Ammon's horn (tissue), 1 donor: Measurements from ENCODE around the gene AS3MT.
"Not testable (repeated sequence)": the region's sequence is repeated elsewhere in the genome, so short reads cannot be mapped to it uniquely, and the experiment has no call there.

Experiments used
- DNase-seq: peaks from one replicate; pipeline ENCODE4 v3.0.0-alpha.2; 2016; ENCODE audit warnings: low spot score

AS3MT gene

GRCh38 chr10:102855731-102856436, 13.4 kb upstream of the AS3MT start:
- DNase-seq: not testable (repeated sequence)

- no peak for DNase-seq
These were observed 12.4 kb upstream of the AS3MT start for GRCh38 chr10:102856758-102857424.

DNA sequence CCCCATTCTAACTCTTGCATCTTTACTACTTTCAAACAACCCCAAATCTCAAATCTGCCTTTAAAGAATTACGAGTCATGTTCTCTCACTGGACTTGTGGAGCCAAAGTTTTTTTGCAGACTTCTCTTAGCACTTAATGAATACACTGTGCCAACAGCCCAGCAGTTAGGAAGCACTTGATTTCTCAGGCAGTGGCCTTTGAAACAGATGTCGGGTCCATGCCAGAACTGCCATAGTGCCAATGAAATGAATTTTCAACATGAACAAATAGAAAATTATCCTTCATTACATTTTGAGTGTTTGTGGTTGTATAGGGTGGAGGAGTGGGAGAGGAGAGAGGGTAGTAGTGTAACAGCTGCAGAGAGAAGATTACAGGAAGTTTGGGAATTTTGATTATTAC, 9.4 kb upstream of the AS3MT start:
- no peak for DNase-seq

DNA sequence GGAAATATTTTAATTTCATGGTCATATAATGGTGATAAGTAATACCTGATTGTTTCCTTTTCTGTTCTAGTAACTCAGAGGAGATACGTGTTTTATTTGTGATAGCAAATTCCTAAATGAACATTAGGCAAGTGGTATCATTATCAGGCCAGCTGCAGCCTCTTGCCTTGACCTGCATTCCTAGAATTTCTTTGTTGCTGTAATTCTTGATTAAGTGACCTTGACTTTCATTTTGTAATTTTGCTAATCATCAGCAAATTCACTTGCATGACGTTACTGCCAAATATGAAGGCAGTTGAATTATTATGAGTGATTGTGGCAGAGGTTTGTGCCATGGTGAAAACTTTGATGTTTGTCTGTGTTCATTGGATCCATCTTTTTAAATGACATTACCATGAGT, 5.6 kb upstream of the AS3MT start:
- no peak for DNase-seq

DNA sequence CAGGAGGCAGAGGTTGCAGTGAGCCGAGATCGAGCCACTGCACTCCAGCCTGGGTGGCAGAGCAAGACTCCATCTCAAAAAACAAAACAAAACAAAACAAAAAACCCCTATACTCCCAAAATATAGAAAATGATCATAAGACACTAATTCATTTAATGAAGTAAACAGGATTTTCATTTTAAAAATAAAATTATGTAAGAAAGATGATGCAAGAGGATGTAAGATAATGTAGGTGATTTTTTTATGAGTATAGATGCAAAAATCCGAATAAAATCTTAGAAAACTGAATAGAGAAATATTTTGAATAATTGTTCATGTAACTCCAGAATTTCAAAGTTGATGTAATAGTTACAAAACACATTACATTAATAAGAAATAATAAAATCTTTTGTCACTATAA, 3.6 kb upstream of the AS3MT start:
- no peak for DNase-seq

- DNase-seq: no peak
These were observed 386 bp upstream of the AS3MT start for GRCh38 chr10:102868911-102869257.

GRCh38 chr10:102870221-102870620, 951 bp downstream of the AS3MT start:
- no peak for DNase-seq

DNA sequence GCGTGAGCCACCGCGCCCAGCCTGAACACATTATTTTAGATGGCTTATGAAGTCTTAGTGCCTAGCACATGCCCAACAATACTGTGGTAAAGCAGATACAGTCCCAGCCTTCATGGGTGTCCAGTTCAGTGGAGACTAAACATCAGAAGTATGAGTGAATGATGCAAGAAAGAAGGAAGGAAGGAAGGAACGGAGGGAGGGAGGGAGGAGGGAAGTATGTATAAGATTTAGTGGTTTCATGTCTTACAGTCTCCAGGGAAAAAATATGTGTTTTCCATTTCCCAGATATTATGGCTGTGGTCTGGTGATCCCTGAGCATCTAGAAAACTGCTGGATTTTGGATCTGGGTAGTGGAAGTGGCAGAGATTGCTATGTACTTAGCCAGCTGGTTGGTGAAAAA, 2.9 kb downstream of the AS3MT start:
- no peak for DNase-seq

GRCh38 chr10:102876747-102877153, 7.5 kb downstream of the AS3MT start:
- no peak for DNase-seq

GRCh38 chr10:102878629-102879028, 9.4 kb downstream of the AS3MT start:
- DNase-seq: no peak

DNA sequence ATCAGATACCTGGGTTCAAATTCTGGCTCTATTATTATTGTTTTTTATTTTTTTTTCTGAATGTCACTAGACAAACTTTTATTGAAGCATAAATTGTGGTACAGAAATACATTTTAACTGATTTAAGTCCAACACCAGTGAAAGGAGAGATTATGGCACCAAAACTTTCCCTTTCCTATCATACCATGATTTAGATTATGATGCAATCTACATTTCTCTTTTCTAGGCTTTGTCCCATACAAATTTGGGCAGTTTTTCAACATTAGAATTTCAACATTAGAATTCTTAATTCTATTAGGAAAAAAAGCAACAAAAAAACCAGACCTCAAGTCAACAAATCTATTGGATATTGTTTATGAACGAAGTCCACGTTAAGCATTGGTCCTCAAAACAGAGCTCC, 11.0 kb downstream of the AS3MT start:
- DNase-seq: no peak

GRCh38 chr10:102888048-102888447, 18.8 kb downstream of the AS3MT start:
- DNase-seq: no peak

GRCh38 chr10:102894466-102895213, 25.4 kb downstream of the AS3MT start:
- DNase-seq: no peak

- DNase-seq: no peak
These were observed 30.7 kb downstream of the AS3MT start for GRCh38 chr10:102900006-102900405.

DNA sequence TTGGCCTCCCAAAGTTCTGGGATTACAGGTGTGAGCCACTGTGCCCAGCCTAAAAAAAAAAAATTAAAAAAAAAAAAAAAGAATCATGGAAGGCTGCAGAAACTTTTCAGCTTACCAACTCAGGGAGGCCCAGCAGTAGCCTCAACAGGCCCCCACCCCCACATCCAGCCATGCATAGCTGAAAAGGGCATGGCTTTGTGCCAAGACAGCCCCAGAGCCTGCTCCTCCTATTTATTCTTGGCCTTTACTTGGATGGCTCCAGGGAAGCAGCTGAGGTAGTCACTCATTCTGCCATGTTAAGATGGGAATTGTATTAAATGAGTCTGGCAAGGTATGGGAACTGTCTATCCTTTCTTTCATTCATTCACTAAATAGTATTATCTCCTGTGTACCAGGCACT, 35.1 kb downstream of the AS3MT start:
- DNase-seq: no peak

- no peak for DNase-seq
These were observed 37.2 kb downstream of the AS3MT start for GRCh38 chr10:102906507-102906906.

- no peak for DNase-seq
These were observed 45.5 kb downstream of the AS3MT start for GRCh38 chr10:102914781-102915180.

DNA sequence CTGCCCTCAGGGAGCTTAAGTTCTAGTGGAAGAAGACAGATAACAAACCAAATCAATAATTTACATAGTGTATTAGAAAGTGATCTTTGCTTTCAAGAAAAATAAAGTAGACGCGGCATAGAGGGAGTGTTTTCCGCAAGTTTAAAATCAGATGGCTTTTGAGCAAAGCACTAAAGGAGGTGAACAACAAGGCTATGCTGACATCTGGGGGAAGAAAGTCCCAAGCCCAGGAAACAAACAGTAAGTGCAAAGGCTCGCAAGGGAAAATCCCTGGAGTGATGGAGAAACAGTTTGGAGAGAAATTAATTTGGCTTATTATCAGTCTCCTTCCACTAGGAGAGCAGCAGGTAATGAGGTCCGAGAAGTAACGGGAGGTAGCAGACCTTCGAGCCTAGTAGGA, 46.9 kb downstream of the AS3MT start:
- DNase-seq: no peak

DNA sequence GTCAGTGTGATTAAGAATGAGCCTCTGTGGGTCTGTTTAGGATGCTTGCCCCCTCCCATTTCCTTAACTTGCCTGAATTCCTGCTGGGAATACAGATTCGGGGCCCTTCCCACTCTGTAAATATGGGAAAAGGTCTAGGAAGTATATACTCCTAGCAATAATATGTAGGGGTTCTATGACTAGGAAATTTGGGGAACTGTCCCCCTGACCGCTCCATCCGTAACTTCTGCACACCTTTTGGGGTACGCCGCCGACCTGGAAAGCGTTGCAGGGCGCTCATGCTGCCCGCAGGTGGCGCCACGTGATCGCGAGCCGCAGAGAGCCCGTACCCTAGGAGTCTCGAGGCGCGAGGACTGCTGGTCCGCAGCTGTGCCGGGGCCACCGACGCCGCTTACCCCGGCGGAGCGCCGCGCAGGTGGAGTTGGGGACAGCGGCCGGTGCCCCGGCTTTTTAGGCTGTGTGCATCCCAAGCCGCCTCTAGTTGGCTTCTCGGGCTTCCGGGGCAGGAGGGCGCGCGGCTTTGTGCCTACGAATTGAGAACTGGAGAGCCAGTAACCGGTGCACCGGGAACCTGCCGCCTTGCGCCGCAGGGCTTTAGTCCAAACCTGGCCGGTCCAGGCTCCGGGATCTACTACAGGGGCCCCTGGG, 48.2 kb downstream of the AS3MT start:
- DNase-seq: peak; percentile 89

DNA sequence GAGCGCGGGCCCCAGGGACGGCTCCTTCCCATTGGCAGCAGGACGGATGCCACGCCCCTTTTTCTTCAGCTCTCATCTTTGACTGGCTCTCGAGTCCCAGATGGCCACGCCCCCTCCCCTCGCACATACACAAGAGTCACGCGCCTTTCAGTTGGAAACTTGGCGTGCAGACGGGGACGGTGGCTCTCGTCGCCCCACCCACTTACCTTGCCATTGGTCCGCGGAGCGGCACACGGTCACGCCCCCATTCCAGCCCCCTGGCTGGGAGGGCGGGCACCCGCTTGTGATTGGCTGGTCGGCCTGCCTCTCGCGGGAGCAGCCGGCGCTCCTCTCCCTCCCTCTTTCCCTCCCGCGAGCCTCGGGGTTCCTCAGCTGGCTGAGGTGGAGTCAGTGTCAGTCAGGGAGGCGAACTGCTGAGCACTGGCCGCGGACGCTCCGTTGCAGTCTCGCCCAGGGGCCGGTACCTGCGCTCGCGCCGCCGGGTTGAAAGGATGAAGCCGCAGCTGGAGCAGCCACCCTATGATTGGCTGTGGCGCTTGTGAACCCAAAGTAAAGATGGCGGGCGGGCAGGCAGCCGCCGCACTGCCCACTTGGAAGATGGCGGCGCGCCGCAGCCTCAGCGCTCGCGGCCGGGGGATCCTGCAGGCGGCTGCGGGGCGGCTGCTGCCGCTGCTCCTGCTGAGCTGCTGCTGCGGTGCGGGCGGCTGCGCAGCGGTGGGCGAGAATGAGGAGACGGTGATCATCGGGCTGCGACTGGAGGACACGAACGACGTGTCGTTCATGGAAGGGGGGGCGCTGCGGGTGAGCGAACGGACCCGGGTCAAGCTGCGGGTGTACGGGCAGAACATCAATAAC, 48.9 kb downstream of the AS3MT start, which contains the start of gene CNNM2:
Gene CNNM2 (plus strand): TSS at position 333 of the 855 bp plus-strand sequence. CDS start 187 bp downstream, at position 520.
- peak; percentile 100 for DNase-seq

- DNase-seq: no peak
These were observed 49.6 kb downstream of the AS3MT start for GRCh38 chr10:102918817-102919245.
